HEK293T (cell line): Measurements from ENCODE around the gene UCMA.

Experiments used
- BHLHE40 ChIP-seq: fragments of 450-650 bp; IDR thresholded peaks from 2 replicates; pipeline ENCODE4 v1.6.1; 2016; ENCODE audit warnings: mild to moderate bottlenecking, moderate library complexity, borderline replicate concordance
- ELF4 ChIP-seq: fragments of 450-650 bp; IDR thresholded peaks from 2 replicates; pipeline ENCODE4 v1.6.1; 2017; ENCODE audit warnings: antibody characterized with exemption
- FOXK2 ChIP-seq: fragments of 450-650 bp; IDR thresholded peaks from 2 replicates; pipeline ENCODE4 v1.6.1; 2016; ENCODE audit warnings: mild to moderate bottlenecking
- FOXM1 ChIP-seq: fragments of 450-650 bp; IDR thresholded peaks from 2 replicates; pipeline ENCODE4 v1.6.1; 2017; ENCODE audit warnings: mild to moderate bottlenecking, borderline replicate concordance
- L3MBTL2 ChIP-seq: fragments of 450-650 bp; conservative IDR thresholded peaks from 2 replicates; pipeline ENCODE4 v1.6.1; 2016; ENCODE audit warnings: mild to moderate bottlenecking
- SP1 ChIP-seq: fragments of 450-650 bp; IDR thresholded peaks from 2 replicates; pipeline ENCODE4 v1.6.1; 2017
- TARDBP ChIP-seq: fragments of 450-650 bp; IDR thresholded peaks from 2 replicates; pipeline ENCODE4 v1.6.1; 2016
- ZNF384 ChIP-seq: fragments of 450-650 bp; IDR thresholded peaks from 2 replicates; pipeline ENCODE4 v1.6.1; 2016

DNA sequence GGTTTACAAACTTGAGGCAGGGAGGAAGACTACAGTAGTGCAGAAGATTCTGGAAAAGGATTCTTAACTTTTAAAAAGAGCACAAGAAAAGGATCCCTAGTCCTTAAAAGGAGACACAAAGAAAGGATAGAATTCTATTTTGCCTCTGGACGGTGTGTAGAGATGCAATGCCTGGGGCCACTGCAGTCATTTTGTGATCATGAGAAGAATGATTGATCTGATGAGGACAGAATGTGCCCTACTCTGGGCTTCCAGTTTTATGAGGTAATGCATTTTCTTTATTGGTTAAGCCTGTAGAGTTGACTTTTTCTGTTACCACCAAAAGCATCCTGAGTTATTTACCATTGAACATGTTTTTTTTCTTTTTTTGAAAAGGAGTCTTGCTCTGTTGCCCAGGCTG, 28.3 kb upstream of the UCMA start:
- TF ChIP-seq ZNF384 (no peak), SP1 (no peak), BHLHE40 (no peak), TARDBP (no peak), ELF4 (no peak), FOXM1 (no peak), L3MBTL2 (no peak), FOXK2 (no peak)
